Daoy (cell line): ENCODE results near the gene PPP1R2. TPM values are rescaled to one million over a fixed set of nuclear protein-coding genes. Genes with fewer than 3 reads are reported as not detected.
A peak's percentile ranks its signal among the peaks of the same experiment; 100 is the strongest.

ENCODE experiments used
- DNase-seq: peaks from one replicate; pipeline ENCODE4 v3.0.0-alpha.2; 2015; ENCODE audit warnings: low read depth
- total RNA-seq: library from RNA; depleted of rRNA; stranded (reverse); fragments of >200 nt; shearing (Covaris generic); gene quantifications from 2 replicates; pipeline ENCODE4 v1.2.3, GENCODE V29; 2014

The PPP1R2 gene
- total RNA-seq, 1 experiment from 2014 or later: 73.0 TPM

DNA sequence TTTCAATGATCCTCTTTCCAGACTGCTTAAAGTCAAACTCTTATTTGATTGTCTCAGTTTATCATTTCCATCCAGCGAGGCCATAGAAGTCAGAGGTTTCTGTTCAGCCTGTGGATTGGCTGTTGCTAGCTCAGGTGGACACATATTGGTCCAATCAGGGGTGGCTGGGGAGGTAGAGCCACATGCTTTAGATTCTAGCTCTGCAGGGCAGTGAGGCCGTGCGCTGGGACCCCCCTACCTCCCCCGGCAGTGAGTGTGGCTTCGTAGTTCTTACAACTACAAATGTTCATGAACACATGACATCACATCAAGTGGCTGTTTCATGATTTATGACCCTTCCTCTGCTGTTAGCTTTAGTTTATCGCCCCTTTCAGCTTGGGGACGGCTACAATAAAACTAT, 22.6 kb upstream of the PPP1R2 start:
- DNase-seq: no peak

DNA sequence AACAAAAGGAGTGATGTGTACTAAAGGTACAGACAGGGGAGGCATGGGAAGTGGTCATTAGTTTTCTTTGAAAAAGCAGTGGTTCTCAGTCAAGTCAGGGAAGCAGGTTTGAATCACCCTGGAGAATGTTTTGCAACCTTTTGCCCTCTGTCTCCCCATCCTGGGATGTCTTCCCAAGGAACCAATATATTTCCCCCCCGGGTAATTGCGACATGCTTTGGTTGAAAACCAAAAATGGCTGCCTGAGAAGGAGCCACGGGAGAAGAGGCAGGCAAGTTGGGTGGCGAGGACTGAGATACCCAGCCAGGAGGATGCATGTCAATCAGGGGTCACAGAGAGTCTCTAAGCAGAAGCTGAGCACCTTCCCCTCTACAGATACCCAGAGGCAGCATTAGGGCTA, 20.2 kb upstream of the PPP1R2 start:
- DNase-seq: no peak

- peak; percentile 37 for DNase-seq
Measured at GRCh38 chr3:195559723-195560409, 16.7 kb upstream of the PPP1R2 start.

DNA sequence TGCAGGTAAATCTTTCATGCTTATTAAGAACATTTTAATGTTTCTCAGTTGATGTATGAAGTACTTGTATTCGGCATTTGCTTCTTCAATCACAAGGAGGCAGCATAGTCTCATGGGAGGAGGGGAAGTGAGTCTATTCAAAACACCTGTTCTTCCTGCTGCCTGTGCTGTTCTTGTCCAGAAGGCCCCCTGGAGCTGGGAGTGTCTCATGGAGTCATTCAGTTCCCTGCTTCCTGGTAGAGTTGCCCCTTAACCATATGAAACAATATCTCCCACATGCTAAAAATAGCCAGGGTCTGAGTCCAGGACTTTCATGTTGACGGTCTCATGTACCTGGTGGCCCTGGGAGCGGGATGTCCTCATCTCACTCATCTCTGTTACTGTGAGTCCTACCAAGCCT, 15.5 kb upstream of the PPP1R2 start:
- DNase-seq: peak; percentile 30

- no peak for DNase-seq
Measured at GRCh38 chr3:195557322-195557721, 14.2 kb upstream of the PPP1R2 start.

- no peak for DNase-seq
Measured at GRCh38 chr3:195556390-195556789, 13.3 kb upstream of the PPP1R2 start.

- no peak for DNase-seq
Measured at GRCh38 chr3:195555110-195555509, 12.0 kb upstream of the PPP1R2 start.

GRCh38 chr3:195554458-195554857, 11.3 kb upstream of the PPP1R2 start:
- no peak for DNase-seq

- no peak for DNase-seq
Measured at GRCh38 chr3:195553268-195553667, 10.1 kb upstream of the PPP1R2 start.

DNA sequence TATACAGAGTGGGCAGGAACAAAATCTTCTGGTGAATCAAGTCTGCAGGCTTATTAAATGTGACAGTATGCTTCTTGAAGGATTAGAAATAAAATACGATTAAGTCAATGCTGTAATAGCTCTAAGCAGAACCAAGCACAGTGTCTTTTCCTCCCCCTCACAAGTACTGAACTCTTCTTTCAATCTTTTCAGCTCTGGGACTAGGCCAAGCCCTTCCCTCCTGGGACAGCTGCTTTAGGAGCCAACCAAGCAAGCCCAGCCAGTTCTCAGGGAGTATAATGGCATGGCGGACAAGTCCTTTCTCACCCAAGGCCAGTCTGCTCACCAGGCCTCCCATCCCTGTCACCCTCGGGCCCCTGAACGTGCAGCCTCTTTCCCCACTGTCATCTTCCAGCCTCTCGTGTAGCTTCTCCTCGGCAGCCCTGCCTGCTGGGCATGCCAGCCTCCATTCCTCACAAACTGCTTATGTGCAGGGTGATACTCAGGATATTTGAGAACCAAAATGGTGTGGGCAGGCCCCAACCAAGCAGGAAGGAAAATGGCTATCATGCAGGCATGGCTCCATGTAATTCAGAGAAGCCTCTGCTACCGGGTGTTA, 8.4 kb upstream of the PPP1R2 start:
- DNase-seq: no peak

GRCh38 chr3:195550723-195551122, 7.6 kb upstream of the PPP1R2 start:
- no peak for DNase-seq

- no peak for DNase-seq
Measured at GRCh38 chr3:195549931-195550519, 6.9 kb upstream of the PPP1R2 start.

GRCh38 chr3:195548987-195549386, 5.9 kb upstream of the PPP1R2 start:
- no peak for DNase-seq

DNA sequence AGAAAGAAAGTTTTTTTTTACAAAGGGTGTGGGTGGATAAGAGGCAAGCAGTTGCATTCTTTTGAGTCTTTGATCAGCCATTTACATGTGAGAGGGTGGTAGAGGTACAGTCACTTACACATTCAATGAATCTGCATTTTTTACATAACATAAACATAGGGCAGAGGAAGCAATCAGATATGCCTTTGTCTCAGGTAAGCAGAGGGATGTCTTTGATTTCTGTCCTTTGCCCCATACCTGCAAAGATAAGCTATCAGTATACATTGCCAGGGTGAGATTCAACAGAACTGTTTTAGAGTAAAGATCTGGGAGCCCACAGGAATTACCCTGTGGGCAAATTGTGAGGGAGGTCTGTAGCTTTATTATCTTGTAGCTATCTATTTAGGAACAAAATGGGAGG, 5.4 kb upstream of the PPP1R2 start:
- DNase-seq: no peak

- DNase-seq: no peak
Measured at GRCh38 chr3:195548006-195548405, 4.9 kb upstream of the PPP1R2 start.

- DNase-seq: peak; percentile 95
Measured at GRCh38 chr3:195546130-195546560, 3.0 kb upstream of the PPP1R2 start.

- peak; percentile 41 for DNase-seq
Measured at GRCh38 chr3:195544634-195545033, 1.5 kb upstream of the PPP1R2 start.

DNA sequence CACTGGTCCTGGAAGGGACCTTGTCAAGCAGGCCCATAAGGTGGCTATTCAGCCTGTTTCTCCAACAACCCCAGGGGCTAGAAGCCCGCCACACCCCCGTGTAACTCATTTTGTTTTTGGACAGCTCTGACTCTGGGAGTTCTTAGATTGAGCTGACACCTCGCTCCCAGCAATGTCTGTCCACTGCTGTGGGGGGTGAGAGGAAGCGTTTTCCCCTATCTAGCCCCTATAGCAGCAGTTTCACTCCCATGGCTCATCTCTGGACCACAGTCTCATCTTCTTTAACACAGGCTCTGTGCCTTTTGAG, 1.1 kb upstream of the PPP1R2 start:
- no peak for DNase-seq

DNA sequence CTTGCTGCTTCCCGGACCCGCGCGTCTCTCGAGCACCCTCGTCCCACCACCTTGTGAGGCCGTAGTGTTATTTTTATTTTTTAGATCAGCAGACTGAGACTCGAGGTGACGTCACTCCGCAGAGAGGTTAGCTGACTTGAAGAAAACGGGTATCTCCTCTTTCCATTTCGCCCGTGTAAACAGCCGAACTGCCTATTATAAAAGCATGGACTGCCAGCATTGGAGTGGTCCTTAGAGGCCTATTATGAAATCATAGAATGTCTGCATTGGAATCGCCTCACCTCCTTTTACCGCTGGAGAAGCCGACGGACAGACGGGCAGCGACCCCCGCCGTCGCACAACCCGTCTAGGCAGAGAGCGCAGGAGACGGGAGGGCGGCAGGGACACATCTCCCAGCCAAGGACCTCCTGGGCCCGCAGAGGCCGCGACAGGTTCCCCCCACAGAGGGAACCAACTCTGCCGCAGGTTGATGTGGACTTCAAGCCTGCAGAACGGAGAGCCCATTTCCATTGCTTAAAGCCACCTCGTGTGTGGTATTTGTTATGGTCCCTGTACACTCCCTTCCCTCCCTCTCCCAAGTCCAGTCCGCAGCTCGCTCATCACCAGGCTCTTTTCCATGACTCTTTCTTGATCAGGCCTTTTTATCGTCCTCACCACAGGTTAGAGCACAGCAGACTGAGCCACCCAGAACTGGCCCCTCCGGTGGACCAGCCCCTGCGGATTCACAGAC, 540 bp upstream of the PPP1R2 start:
- DNase-seq: no peak

GRCh38 chr3:195542316-195542697, 818 bp downstream of the PPP1R2 start:
- DNase-seq: no peak

- DNase-seq: no peak
Measured at GRCh38 chr3:195540511-195540910, 2.6 kb downstream of the PPP1R2 start.

GRCh38 chr3:195540027-195540426, 3.1 kb downstream of the PPP1R2 start:
- no peak for DNase-seq

- no peak for DNase-seq
Measured at GRCh38 chr3:195539479-195539878, 3.6 kb downstream of the PPP1R2 start.
